GM21576 (cell line): ENCODE measurements around the gene DRAXIN.
A peak's percentile ranks its signal among the peaks of the same experiment; 100 is the strongest.

Experiments used
- ATAC-seq: cut with Tn5 transposase; IDR thresholded peaks from one replicate; pipeline ENCODE4 v1.9.1; 2021; ENCODE audit warnings: mild to moderate bottlenecking, moderate library complexity; ENCODE audit not compliant: unreplicated experiment

The DRAXIN gene

DNA sequence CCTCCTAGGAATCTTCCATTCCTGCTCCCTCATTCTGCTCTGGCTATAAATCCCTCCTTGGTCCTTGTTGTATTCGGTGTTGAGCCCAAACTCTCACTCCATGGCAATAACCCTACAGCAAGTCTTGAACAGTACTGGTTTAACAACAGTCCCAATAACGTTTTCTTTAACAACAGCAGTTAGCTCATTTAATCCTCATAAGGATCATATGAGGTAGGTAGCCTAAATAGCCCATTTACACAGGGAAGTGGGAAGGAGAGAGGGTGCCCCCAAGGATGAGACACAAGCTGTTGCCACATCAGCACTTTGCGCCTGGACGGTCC is 44.0 kb downstream of the DRAXIN start:
- ATAC-seq, result peak; percentile 20

DNA sequence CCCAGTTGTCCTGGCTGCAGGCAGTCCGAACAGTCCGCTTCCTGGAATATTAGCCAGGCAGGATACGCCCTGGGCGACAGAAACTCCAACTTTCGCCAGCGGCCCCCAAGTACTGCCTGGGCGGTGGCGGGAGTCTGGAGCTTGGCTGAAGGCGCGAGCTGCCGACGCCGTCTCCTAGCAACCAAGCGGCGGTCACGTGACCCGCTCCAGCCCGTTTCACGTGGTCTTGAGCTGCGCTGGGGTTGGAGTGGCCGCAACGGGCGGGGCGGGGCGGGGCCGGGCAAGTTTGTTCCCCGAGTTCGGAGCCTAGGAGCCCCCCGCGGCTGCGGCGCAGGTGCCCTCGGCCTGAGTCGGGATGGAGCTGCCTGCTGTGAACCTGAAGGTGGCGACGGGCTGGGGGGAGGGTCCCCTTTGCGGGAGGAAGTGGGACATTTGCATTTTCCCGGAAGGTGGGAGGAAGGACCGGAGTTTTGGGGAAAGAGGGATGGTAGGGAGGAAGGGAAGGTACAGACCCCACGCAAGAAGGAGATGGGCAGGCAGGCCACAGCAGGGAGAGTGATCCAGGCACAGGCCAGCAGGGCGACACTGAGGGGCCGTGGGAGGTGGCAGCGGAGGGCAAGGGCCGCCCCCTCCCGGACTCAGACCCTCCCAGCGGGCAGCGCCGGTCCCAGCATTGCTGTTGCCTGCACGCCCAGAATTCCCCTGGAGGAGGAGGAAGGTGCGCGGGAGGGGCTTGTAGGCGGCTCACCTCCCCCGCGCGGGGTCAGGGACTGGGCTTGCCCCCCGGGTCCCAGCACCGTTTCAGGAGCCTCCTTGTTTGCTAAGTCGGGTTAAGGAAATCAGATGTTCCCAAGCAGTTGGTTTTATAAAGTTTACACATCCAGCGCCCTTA is 44.6 kb downstream of the DRAXIN start, which contains the start of gene AGTRAP:
AGTRAP (plus strand) TSS at position 283 of the 892 bp plus-strand sequence; CDS start at position 356, 73 bp downstream.
- ATAC-seq, result peak; percentile 64

DNA sequence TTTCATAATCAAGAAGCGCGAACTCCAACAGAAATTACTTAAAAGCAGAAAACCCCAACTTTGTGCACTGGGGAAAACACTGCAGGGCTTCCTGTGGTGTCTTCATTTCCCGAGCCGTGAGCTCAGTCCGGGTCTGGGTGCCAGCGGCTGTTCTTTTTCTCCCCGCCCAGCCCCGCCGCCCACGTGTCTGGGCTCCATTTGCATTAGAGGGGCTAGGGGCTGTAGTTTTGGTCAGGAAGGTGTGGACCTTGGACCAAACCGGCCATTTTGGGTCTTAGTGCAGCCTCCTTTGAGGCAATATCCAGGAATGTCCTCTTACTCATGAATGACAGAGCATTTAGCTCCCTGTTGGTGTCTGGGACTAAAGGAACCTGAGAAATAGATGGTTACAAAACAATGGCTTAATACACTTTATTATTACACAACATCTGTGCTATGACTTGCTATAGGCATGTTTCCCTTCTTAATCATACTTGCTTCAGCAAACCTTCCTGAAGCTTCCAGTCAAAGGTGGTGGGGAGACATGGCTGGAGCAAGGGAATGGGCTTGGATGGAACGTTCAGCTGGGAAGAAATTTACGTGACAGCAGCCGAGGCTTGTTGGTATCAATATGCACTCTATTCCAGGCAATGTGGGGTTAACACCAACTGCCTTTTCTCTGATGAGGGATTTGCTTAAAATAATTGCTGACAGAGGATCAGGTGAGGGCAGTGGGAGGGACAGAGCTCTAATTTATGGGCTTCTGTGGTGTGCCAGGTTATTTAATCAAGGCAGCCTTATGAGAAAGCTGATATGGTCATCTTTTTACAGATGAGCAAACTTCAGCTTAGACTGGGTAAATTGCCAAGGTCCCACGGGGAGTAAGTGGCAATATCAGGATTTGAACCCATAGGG is 45.5 kb downstream of the DRAXIN start:
- no peak for ATAC-seq

DNA sequence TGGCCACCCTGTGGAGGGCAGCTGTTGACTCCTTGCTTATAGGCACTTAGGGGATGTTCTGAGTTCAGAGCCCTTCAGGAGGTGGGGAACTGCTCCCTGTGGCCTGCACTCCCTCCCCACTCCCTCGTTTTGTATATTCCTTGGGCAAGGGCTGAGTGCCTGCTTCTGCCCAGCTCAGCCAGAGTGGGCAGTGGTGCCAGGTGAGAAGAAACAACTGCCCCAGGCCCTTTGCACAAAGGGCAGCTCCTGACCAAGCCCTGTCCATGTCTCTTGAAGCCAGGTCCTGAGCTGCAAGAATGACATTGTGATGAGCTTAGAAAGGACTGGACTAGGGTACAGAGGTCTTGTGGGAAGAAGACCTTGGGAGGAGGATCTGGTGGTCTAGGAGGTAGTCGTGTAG is 46.6 kb downstream of the DRAXIN start:
- ATAC-seq, result no peak

DNA sequence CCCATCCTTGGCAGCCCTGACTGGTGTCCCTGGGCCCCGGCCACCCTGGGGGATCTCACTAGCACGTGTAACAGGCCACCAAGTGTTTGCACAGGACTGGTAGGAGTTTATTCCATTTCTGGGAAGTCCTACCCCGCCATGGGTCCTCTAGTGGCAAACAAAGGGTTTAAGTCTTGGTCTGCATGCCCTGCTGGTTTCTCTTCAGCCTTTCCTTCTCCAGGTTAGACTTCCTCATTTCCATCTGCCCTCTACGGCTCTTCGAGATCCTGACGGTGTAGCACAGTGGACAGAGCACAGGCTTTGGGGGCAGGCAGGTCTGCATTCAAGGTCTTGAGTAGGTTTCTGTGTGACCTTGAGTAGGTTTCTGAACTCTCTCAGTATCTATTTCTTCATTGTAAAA is 47.3 kb downstream of the DRAXIN start:
- ATAC-seq, result no peak

DNA sequence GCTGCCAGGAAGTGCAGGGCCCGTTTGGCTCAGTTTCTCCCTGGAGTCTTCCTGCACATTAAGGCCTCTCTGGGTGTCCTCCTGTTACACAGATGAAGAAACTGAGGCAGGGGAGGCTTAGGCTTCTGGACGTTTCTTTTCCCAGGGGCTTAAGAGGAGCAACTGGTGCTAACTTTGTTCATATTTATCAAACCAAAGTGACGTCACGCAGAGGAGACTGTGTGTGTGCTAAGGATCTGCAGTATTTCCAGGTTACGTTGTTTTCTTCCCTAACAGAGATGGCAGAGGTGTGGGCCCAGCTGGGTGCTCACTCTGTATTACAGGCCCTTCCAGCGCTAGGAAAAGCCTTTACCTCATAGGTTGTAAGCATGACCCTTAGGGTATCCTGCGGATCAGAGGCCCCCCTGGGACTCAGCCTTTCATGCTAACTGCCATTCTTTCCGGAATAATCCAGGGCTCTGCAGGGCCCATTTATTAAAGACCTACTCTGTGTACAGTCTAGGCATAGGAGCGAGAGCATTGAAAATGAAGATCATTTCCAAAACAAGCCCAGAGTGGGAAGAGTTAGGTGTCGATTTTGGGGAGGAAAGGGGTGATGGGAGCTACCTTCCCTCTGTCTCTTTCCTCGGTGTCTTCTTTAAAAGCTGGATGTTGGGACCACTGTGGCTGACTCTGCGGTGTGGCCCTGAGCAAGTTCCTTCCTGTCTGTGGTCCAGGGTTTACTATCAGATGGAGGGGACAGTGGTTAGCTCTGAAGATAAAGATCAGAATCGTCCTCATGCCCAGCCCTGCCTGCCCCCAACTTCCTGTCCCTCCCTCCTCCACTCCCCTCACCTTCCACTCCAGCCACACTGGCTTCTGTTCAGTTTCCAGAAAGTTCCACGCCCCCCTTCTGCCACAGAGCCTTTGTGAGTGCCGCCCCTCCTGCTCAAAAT is 49.0 kb downstream of the DRAXIN start:
- ATAC-seq, result no peak

DNA sequence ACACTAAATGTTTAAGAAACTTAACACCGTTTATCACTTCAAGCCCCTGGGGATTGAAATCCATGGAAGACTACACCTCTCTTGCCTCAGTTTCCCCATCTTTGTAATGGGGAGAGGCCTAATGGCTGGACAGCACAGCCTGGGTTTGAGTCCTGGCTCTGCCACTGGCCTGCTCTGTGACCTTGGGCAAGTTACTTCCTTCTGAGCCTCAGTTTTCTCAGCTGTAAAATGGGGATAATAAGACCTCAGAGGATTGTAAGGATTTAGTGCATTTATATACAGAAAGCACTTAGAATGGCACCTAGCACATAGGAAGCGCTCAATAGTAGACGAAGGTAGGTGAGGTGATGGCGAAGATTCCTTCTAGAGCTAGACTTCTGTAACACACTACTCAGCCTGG is 50.0 kb downstream of the DRAXIN start:
- no peak for ATAC-seq

DNA sequence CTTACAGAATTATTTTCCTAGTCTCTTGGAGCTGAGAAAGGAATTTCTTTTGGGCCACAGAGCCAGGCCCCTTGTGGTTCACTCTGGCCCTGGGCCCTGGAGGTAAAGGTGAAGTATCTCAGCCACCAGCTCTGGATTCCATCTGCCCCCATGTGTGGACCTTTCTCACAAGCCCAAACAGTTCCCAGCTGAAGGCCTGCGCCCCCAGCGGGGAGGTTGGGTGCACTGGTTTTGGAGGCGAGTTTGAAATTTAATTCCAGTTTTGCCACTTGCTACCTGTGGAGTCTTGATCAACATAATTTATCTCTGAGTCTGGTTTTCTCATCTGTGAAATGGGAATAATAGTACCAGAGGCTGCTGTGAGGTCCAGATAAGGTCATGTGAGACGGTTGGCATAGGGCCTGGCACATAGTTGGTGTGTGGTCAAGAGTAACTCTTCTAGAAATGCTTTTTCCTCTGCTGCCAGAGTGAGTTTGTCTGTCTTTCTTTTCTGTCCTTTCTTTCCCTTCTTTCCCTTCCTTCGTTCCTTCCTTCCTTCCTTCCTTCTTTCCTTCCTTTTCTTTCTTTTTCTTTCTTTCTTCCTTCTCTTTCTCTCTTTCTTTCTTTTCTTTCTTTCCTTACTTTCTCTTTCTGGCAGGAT is 50.5 kb downstream of the DRAXIN start:
- no peak for ATAC-seq

DNA sequence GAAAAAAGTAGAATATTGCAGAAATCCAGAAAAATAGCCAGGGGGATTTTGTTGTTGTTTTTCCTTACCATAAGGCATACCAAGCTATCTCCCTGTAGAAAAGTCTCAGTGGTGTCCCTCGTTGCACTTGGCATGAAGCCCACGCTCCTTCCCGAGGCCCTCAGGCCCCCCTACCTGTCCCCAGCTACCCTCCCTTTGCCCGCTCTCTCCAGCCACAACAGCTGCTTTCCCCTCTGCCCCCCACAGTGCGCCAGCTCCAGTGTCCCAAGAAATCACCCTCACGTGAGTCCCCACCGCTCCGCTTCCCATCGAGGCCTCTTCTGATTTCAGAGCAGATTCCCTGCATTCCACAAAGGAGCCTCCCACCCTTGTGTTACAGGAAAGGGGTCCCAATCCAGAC is 52.8 kb downstream of the DRAXIN start:
- ATAC-seq, result no peak

DNA sequence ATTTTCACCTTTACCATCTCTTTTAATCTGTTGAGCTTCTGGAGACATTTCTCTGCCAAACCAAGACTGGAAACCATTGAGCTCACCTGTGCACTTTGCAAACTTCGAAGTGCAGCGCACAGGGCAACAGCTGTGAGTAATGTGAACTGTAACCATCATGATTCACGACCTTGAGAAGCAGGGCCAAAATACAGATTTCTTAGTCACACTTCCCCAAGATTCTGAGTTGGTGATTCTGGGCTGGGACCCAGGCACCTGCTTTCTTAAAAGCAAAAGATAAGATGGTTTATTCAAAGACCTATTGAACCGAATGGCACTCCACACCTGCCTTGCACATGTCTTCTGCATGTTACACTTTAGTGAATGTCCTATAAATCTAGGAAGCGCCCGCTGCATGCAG is 54.6 kb downstream of the DRAXIN start:
- ATAC-seq, result no peak

DNA sequence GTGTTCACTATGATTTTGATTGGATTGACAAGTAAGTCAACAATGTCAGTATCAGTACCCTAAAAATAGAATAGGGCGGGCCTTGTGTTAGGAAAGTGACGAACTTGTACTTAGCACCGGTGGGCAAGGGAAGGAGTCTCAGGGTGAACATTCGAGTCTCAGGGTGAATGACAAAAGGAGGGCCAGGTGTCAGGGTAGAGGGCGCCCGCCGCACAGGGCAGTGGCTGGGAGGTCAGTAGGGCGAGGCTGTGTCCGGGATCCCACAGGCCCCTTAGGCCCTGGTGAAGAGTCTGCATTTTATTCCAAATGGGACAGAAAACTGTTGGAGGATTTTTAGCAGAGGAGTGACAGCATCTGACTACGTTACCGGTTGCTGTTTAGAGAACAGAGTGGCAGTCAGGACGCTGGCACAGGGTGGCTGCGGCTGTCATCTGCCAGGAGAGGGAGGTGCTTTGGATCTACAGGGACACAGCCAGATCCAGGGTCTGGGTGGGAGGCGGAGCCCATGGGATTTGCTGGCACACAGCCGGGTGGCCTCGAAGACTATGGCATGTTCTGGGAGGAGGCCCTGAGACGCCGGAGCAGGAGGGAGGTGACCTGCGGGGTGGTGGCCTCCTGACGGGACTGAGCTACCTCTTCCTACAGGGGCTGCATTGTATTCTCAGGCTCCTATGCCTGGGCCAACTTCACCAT is 55.4 kb downstream of the DRAXIN start:
- ATAC-seq, result no peak

DNA sequence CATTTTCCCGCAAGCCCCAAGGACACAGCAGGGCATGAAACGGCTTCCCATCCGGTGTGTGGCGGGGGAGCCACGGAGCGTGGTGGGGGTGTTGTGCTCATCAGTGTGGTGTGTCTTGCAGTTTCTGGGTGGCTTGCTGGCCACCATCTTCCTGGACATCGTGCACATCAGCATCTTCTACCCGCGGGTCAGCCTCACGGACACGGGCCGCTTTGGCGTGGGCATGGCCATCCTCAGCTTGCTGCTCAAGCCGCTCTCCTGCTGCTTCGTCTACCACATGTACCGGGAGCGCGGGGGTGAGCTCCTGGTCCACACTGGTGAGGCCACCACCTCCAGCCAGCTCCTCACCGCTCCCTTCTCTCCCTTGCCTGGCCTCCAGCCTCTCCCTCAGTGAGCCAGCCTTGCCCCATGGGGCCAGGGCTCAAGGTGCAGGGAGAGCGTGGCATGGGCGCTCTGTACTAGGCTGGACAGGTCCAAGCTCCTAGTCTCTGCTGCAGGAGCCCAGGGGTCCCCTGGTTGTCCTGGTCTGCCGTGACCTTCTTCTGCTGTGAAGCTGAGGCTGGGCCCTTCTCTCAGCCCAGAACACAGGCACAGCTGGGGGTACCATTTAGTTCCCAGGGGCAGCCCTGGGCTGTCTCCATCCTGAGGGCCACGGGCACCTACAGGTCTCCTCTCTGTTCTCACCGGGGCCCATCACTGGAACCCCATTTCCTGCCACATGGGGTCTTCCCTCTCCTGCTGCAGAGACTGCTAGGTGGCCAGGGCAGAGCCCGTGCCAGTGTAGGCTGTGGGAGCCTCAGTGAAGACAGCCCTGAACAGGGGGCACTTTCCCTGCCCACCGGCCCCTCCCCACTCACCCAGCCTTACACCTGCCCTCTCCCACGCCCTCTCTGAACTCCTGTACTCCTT is 57.0 kb downstream of the DRAXIN start:
- no peak for ATAC-seq

DNA sequence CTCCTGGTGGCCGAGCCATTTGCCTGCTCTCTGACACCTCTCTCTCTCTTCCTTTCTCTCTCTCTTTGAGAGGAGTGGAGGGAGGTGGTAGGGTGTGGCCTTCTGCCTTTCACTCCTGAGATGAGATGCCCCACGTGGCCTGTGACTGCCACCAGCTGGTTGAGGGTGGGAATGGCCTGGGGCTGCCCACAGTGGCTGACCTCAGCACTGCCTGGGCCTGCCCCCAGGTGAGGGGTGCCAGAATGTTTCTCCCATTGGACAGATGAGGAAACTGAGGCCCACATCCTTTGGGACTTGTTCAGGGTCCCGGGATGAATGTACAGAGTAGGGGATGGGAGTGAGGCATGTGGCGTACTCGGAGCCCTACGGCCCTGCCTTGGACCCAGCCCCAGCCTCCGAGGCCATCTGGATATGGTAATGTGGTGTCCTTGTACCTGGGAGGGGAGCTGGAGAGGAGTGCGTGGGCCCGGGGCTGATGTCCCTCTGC is 57.7 kb downstream of the DRAXIN start:
- ATAC-seq, result no peak

DNA sequence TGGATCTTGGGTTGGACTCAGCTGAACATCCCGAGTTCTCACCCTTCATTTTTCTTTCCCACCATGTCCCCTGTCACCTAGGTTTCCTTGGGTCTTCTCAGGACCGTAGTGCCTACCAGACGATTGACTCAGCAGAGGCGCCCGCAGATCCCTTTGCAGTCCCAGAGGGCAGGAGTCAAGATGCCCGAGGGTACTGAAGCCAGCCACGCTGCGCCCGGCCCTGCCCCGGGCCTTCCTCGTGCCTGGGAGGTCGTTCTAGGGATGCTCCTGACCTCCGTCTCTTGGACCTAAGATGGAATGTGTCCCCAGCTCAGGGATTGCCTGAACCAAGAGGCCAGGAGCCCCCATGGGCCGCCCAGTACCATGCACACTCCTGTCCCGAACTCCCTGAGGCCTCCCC is 58.5 kb downstream of the DRAXIN start:
- no peak for ATAC-seq

DNA sequence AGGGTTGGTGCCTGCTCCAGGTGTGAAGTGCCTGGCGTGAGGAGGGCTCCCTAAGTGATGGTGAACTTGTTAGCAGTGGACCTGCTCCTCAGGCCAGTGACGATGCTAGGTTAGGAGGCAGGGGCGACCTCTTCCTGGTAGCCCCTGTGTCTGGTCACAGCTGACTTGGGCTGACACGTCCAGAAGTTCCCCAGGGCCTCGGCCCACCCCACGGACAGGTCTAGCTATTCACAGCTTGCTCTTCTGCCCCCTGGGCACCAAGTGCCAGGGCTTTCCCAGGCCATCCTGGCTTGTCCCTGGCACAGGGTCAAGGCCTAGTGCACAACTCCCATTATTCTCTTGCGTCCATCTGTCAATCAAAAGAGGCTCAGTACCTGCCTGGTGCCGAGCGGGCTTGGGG is 59.6 kb downstream of the DRAXIN start:
- no peak for ATAC-seq

DNA sequence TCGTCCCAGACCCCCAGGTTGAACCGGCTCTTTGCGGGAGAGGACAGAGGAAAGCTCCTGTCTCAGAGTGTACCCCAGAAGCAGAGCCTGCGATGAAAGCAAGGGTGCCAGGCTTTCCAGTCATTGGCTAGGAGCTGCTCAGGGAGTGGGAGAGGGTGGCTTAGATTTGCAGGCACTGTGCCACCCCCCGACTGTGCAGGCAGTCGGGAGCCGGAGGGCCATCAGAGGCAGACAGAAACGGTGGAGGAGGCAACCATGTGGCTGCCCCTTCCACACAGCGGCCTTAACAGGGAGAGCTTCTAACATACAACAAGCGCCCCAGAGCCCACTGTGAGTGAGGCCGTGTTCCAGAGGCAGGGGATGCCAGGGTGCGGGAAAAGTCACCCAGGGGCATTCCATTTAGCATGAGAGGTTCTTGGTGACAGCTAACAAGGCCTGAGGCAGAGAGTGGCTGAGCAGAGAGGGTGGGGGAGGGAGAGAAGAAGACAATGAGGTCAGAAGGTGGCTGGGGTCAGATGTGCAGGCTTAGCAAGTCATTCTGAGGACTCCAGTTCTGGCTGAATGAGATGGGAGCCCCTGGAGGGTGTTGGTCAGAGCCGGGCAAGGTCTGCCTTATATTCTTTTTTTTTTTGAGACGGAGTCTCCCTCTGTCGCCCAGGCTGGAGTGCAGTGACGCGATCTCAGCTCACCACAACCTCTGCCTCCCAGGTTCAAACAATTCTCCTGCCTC is 61.0 kb downstream of the DRAXIN start:
- ATAC-seq, result no peak

DNA sequence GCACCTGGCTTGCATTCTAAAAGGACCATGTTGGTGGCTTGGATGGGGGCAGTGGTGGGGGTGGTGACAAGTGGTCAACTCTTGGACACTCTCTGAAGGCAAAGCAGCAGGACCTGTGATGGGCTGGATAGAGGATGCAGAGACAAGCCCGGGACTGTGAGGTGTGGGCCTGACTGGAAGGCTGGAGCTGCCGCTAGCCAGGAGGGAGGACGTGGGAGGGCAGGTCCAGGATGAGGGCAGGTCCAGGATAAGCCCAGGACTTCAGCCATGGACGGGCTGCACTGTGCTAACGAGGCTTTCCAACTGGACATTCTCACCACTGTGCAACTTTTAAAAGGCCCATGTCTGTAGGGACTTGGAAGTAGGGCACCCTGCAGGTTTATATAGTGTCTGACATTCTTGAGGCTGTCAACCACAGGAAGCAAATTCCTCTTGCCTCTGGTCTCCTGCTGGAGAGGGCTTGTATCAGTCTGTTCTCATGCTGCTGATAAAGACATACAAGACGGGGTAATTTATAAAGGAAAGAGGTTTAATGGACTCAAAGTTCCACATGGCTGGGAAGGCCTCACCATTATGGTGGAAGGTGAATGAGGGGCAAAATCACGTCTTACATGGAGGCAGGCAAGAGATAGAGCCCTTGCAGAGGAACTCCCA is 62.2 kb downstream of the DRAXIN start:
- ATAC-seq, result no peak
